HepG2 (cell line): ENCODE data around the gene STAT1. TPM values are rescaled to one million over a fixed set of nuclear protein-coding genes. Genes with fewer than 3 reads are reported as not detected.

Source experiments
- ATAC-seq: fragments of 200-7000 bp; cut with Tn5 transposase; 3 replicates; pipeline ENCODE4 v1.9.1; 2020; ENCODE audit warnings: mild to moderate bottlenecking, moderate library complexity
- BruUV-seq: library from RNA; stranded (reverse); fragments of 400-500 nt; replicated peaks from 2 replicates; lab custom pipeline; 2021; lab: Mats Ljungman, UMichigan
- CTCF ChIA-PET: fragments of 300-600 bp; formaldehyde crosslinking; extraction: SDS; loops from one replicate; lab custom pipeline; 2021; ENCODE audit warnings: low total read pairs, inconsistent platforms, low intra/inter-chr PET ratio; lab: Yijun Ruan, JAX
- POLR2A ChIA-PET: fragments of 350-600 bp; sonication (Branson Sonifier 250); formaldehyde crosslinking; loops from one replicate; lab custom pipeline; 2020; ENCODE audit warnings: antibody characterized with exemption, inconsistent platforms; lab: Yijun Ruan, JAX
- DNase-seq: peaks from one replicate; pipeline ENCODE4 v3.0.0-alpha.2; 2015; ENCODE audit warnings: low spot score
- FAIRE-seq: peaks from 3 replicates; lab custom pipeline; 2011; peaks lifted over from hg19 to GRCh38; lab: Jason Lieb, UNC
- H2AFZ ChIP-seq: one replicate; pipeline ENCODE4 v1.6.1; 2011; ENCODE audit warnings: low read length, inconsistent platforms
- H3K27ac ChIP-seq: fragments of 300-600 bp; 3 replicates; pipeline ENCODE4 v1.8.0; 2011; ENCODE audit warnings: mixed run types, mild to moderate bottlenecking, mixed read lengths, low read length, inconsistent platforms; ENCODE audit not compliant: insufficient read depth; ENCODE audit errors: extremely low read length
- H3K27me3 ChIP-seq, 2 experiments: fragments of 200-600 bp in 1 of 2; 2 replicates in 1 of 2; 3 replicates in 1 of 2; pipeline versions ENCODE4 v1.6.0 to v1.8.0; 2011; ENCODE audit warnings: low read length in 2 of 2, mild to moderate bottlenecking in 2 of 2, moderate library complexity in 2 of 2, inconsistent platforms in 1 of 2; ENCODE audit not compliant: insufficient read depth in 2 of 2, control insufficient read depth in 1 of 2
- H3K36me3 ChIP-seq, 2 experiments: fragments of 200-600 bp in 1 of 2; replicated peaks in 1 of 2; 2 replicates in 1 of 2; 3 replicates in 1 of 2; pipeline versions ENCODE4 v1.5.1 to v1.8.0; 2011; ENCODE audit warnings: low read length in 2 of 2, inconsistent platforms in 1 of 2; ENCODE audit not compliant: insufficient read depth in 2 of 2, control insufficient read depth in 1 of 2
- H3K4me1 ChIP-seq: 2 replicates; pipeline ENCODE4 v1.5.1; 2012; ENCODE audit warnings: low read length, inconsistent platforms; ENCODE audit not compliant: insufficient read depth
- H3K4me2 ChIP-seq: 2 replicates; pipeline ENCODE4 v1.6.0; 2011; ENCODE audit warnings: low read depth, low read length, inconsistent platforms
- H3K4me3 ChIP-seq, 3 experiments: fragments of 200-600 bp in 1 of 3; sonication (generic), shearing (Covaris generic) in 1 of 3; replicated peaks in 1 of 3; 2 replicates each; pipeline ENCODE4 v1.5.1; 2011 to 2016; ENCODE audit warnings: low read length in 3 of 3, inconsistent platforms in 2 of 3, low read depth in 2 of 3, mild to moderate bottlenecking in 2 of 3, control low read depth in 1 of 3, mixed read lengths in 1 of 3; ENCODE audit not compliant: insufficient read depth in 1 of 3
- H3K79me2 ChIP-seq: one replicate; pipeline ENCODE4 v1.6.1; 2011; ENCODE audit warnings: low read length, inconsistent platforms; ENCODE audit not compliant: insufficient read depth
- H3K9ac ChIP-seq: 2 replicates; pipeline ENCODE4 v1.6.0; 2011; ENCODE audit warnings: mild to moderate bottlenecking, low read depth, low read length, inconsistent platforms; ENCODE audit not compliant: insufficient read depth
- H3K9me3 ChIP-seq: 2 replicates; pipeline ENCODE4 v1.5.1; 2012; ENCODE audit warnings: mild to moderate bottlenecking, low read length
- H4K20me1 ChIP-seq: 2 replicates; pipeline ENCODE4 v1.6.0; 2011; ENCODE audit warnings: inconsistent platforms, mild to moderate bottlenecking, low read length, moderate library complexity; ENCODE audit not compliant: insufficient read depth
- MAFF ChIP-seq: IDR thresholded peaks from 2 replicates; pipeline ENCODE4 v1.6.1; 2011; ENCODE audit warnings: low read depth, low read length, improper control_type of control experiment
- MAFK ChIP-seq, 2 experiments: IDR thresholded peaks in 1 of 2; conservative IDR thresholded peaks in 1 of 2; 2 replicates each; pipeline ENCODE4 v1.6.1; 2011; ENCODE audit warnings: improper control_type of control experiment in 2 of 2, low read length in 2 of 2
- PRMT3 ChIP-seq: sonication (generic); formaldehyde crosslinking; IDR thresholded peaks from 2 replicates; pipeline ENCODE4 v1.8.1; 2022; ENCODE audit warnings: low read depth, mild to moderate bottlenecking, moderate library complexity, missing genetic modification reagents, borderline replicate concordance
- ZBTB7B ChIP-seq: sonication (generic); formaldehyde crosslinking; IDR thresholded peaks from 2 replicates; pipeline ENCODE4 v1.4.0; 2020; ENCODE audit warnings: missing genetic modification reagents
- ZNF44 ChIP-seq: sonication (generic); formaldehyde crosslinking; IDR thresholded peaks from 2 replicates; pipeline ENCODE4 v1.5.1; 2020; ENCODE audit warnings: mild to moderate bottlenecking, missing genetic modification reagents
- WGBS: methylation state at CpG from one replicate; pipeline ENCODE4 v1.1.6; 2017; ENCODE audit warnings: low lambda C conversion rate; 5-methylcytosine and 5-hydroxymethylcytosine counted together
- in situ Hi-C: cut with HindIII; loops from 2 replicates; pipeline ENCODE4 v1.10.0; 2017; ENCODE audit warnings: low pct_unique_long_range_greater_than_20kb; ENCODE audit not compliant: extremely low pct_ligation_motif_present
- intact Hi-C: fragments of 100-400 bp; cut with micrococcal nuclease; formaldehyde crosslinking; loops from one replicate; pipeline ENCODE4 v1.10.0; 2022; ENCODE audit not compliant: unreplicated experiment
- polyA plus RNA-seq, 8 experiments: library from polyadenylated mRNA; depleted of rRNA in 3 of 8; stranded (reverse) in 7 of 8; unstranded in 1 of 8; fragments of >200 nt; fragmentation: Illumina TruSeq in 4 of 8; extraction: Trizol in 4 of 8; gene quantifications; 2 replicates each; pipeline versions ENCODE4 v1.2.1 to v1.2.3, GENCODE V29; 2011 to 2016; ENCODE audit warnings: low read depth in 4 of 8, missing spikeins in 1 of 8, mixed read lengths in 1 of 8; ENCODE audit not compliant: insufficient read depth in 1 of 8
- total RNA-seq, 5 experiments: library from RNA; depleted of rRNA; stranded (reverse); fragments of >200 nt; fragmentation: Illumina TruSeq; extraction: Trizol; gene quantifications; 2 replicates each; pipeline ENCODE4 v1.2.3, GENCODE V29; 2016; ENCODE audit warnings: low read depth in 1 of 5
- TF ChIP-seq, protein P1 (sequence below): sonication (generic); formaldehyde crosslinking; IDR thresholded peaks from 2 replicates; pipeline ENCODE4 v1.8.1; 2023; ENCODE audit warnings: missing genetic modification reagents, mild to moderate bottlenecking, borderline replicate concordance
- TF ChIP-seq, protein P2 (sequence below): sonication (generic); formaldehyde crosslinking; IDR thresholded peaks from 2 replicates; pipeline ENCODE4 v1.5.1; 2020; ENCODE audit warnings: missing genetic modification reagents, mild to moderate bottlenecking, borderline replicate concordance

STAT1 gene
- total and polyA plus RNA-seq, 2 of the 13 experiments (the other 11 are each of a cell fraction or from before 2014, with no cell fraction given) = 21.8 to 59.6 TPM

DNA sequence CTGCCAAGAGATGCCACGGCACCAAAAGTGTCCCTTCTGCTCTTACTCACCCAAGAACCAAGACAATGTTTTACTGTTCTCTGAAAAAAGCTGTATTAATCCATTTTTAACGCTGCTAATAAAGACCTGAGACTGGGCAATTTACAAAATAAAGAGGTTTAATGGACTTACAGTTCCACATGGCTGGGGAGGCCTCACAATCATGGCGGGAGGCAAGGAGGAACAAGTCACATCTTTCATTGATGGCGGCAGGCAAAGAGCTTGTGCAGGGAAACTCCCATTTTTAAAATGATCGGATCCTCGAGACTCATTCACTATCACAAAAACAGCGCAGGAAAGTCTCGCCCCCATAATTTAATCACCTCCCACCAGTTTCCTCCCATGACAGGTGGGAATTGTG is 1.9 kb upstream of the STAT1 start (continued):
- no peak for TF ChIP-seq ZNF44

DNA sequence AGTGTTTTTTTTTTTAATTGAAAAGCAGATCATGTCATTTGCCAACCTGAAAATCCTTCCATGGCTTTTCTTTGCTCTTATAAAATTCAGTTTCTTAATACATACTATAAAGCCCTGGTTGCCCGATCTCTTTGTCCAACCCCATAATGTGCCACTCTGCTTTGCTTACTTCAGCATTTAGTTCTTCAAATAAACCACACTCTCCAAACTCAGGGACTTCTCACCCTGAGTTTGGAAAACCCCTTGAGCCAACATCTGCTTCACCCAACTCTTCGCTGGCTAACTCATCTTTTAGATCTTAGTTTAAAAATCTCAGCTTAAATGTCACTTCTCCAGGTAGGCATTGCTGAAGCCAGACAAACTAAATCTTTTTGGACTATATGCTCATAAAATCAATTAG is 1.3 kb upstream of the STAT1 start:
- peaks cover 17% of the 10 kb centered on the region for H3K79me2 ChIP-seq
- WGBS = 67% methylated on average over 2 of the region's 2 CpGs
- H4K20me1 ChIP-seq = no peaks in the 10 kb centered on the region
- peak overlapping the region; percentile 84; the same call in 1 of the 2 replicates for H3K4me2 ChIP-seq
- CTCF ChIA-PET = no interaction called here
- intact Hi-C loops = loop anchor here (10.0 kb wide), 2 partner anchors 200 to 680 kb away; no protein-coding TSS in a partner anchor
- in situ Hi-C loops = no loop called here
- no peak overlapping the region for H3K9ac ChIP-seq
- H3K4me3 ChIP-seq = no peak overlapping the region
- POLR2A ChIA-PET = interaction anchor here (0.9 kb wide), 2 partner anchors 129 to 133 kb away, joined by 3 read pairs; no protein-coding TSS in a partner anchor
- peaks cover 48% of the 10 kb centered on the region for H3K4me1 ChIP-seq
- no TSS peak for BruUV-seq
- H3K27me3 ChIP-seq = peaks cover 0 to 7% of the 10 kb centered on the region in 2 experiments; a peak in 1 of 5 replicates
- peaks cover 3 to 7% of the 10 kb centered on the region in 2 experiments; a peak in 1 of 5 replicates for H3K36me3 ChIP-seq
- no peak overlapping the region for H3K27ac ChIP-seq
- H3K9me3 ChIP-seq = no peaks in the 10 kb centered on the region
- ATAC-seq (no peak), DNase-seq (no peak), FAIRE-seq (no peak)
- no peak overlapping the region for H2AFZ ChIP-seq
- TF ChIP-seq ZBTB7B (CRISPR knock-in tag) = no peak
- TF ChIP-seq PRMT3 (CRISPR knock-in tag) = no peak
- TF ChIP-seq MAFK (conservative IDR thresholded peaks at IDR 0.05 in 1 of 2, IDR thresholded peaks at IDR 0.05 in 1 of 2; ENCODE audit: low read length in 2 of 2) = peak; percentile 52 to 67
- TF ChIP-seq, protein P1, sequence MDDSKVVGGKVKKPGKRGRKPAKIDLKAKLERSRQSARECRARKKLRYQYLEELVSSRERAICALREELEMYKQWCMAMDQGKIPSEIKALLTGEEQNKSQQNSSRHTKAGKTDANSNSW = no peak
- TF ChIP-seq, protein P2, sequence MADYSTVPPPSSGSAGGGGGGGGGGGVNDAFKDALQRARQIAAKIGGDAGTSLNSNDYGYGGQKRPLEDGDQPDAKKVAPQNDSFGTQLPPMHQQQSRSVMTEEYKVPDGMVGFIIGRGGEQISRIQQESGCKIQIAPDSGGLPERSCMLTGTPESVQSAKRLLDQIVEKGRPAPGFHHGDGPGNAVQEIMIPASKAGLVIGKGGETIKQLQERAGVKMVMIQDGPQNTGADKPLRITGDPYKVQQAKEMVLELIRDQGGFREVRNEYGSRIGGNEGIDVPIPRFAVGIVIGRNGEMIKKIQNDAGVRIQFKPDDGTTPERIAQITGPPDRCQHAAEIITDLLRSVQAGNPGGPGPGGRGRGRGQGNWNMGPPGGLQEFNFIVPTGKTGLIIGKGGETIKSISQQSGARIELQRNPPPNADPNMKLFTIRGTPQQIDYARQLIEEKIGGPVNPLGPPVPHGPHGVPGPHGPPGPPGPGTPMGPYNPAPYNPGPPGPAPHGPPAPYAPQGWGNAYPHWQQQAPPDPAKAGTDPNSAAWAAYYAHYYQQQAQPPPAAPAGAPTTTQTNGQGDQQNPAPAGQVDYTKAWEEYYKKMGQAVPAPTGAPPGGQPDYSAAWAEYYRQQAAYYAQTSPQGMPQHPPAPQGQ (CRISPR knock-in tag) = no peak
- TF ChIP-seq MAFF = peak; percentile 41; the same call in 1 of the 2 replicates
- TF ChIP-seq, all 625 proteins: peak for 2
